Right lobe of liver (tissue), 6 donors: ENCODE data around the gene CAST. TPM values are rescaled to one million over a fixed set of nuclear protein-coding genes. Genes with fewer than 3 reads are reported as not detected.

Experiments used
- ATAC-seq, 4 donors: fragments of 200-7000 bp; cut with Tn5 transposase; one replicate each; pipeline ENCODE4 v1.9.1; 2020; ENCODE audit warnings: mild to moderate bottlenecking in 4 of 4, moderate library complexity in 4 of 4
- DNase-seq, 3 donors: peaks; one replicate each; pipeline ENCODE4 v3.0.0-alpha.2; 2020
- H3K27ac ChIP-seq, 3 donors: fragments of 200-600 bp; one replicate each; pipeline ENCODE4 v1.8.0; 2022
- H3K27me3 ChIP-seq, 2 donors: fragments of 200-600 bp; one replicate each; pipeline ENCODE4 v1.8.0; 2022
- H3K36me3 ChIP-seq, 4 donors: fragments of 200-600 bp; sonication (generic) in 1 of 4; one replicate each; pipeline versions ENCODE4 v1.5.1 to v1.8.0; 2017 to 2022; ENCODE audit warnings: control low read depth in 1 of 4
- H3K4me1 ChIP-seq, 4 donors: fragments of 200-600 bp; sonication (generic) in 1 of 4; one replicate each; pipeline versions ENCODE4 v1.5.1 to v1.8.0; 2017 to 2022; ENCODE audit warnings: control low read depth in 1 of 4
- H3K4me3 ChIP-seq, 3 donors: fragments of 200-600 bp; one replicate each; pipeline ENCODE4 v1.8.0; 2022
- H3K9me3 ChIP-seq, 4 donors: fragments of 200-600 bp; sonication (generic) in 1 of 4; one replicate each; pipeline versions ENCODE4 v1.5.1 to v1.8.0; 2017 to 2022; ENCODE audit warnings: control low read depth in 1 of 4
- CTCF ChIP-seq, 4 donors: fragments of 200-600 bp in 3 of 4; fragments of 450-650 bp in 1 of 4; IDR thresholded peaks; one replicate each; pipeline versions ENCODE4 v1.5.1 to v1.8.0; 2016 to 2022; ENCODE audit warnings: antibody characterized with exemption in 4 of 4, mild to moderate bottlenecking in 2 of 4
- POLR2A ChIP-seq: fragments of 450-650 bp; IDR thresholded peaks from one replicate; pipeline ENCODE4 v1.6.1; 2017; ENCODE audit warnings: antibody characterized with exemption, mild to moderate bottlenecking
- WGBS: methylation state at CpG from one replicate; pipeline ENCODE4 v1.1.6; 2018; ENCODE audit warnings: low coverage, low lambda C conversion rate; ENCODE audit not compliant: insufficient coverage; ENCODE audit errors: missing lambda C conversion rate; 5-methylcytosine and 5-hydroxymethylcytosine counted together
- intact Hi-C, 2 donors: fragments of 100-400 bp; cut with DNase I; formaldehyde crosslinking; loops; one replicate each; pipeline versions ENCODE4 v1.11.2 to v1.14.1; 2022
- total RNA-seq, 6 experiments: library from RNA; depleted of rRNA in 2 of 6; stranded (reverse); fragments of >200 nt in 2 of 6; fragmentation: NEBNext Ultra II Directional in 3 of 6; extraction: Animal tissue kit (Norgen Biotek cat#: 25700) in 3 of 6; gene quantifications; one replicate each; pipeline versions ENCODE4 v1.1.0 to v1.2.4, GENCODE V29; 2016 to 2023
- donor health status: DM: no; HTN: yes; CAD: no.
- donor health status: DM: no; HTN: no; CAD: no.
- donor health status: DM: no; HTN: no; CAD: no.
- donor health status: DM: no; HTN: yes; CAD: no.
- donor health status: DM: no; HTN: yes; CAD: no.

Gene CAST
- total RNA-seq, 6 experiments from 2014 or later, result 86.8 to 187 (median 123) TPM

DNA sequence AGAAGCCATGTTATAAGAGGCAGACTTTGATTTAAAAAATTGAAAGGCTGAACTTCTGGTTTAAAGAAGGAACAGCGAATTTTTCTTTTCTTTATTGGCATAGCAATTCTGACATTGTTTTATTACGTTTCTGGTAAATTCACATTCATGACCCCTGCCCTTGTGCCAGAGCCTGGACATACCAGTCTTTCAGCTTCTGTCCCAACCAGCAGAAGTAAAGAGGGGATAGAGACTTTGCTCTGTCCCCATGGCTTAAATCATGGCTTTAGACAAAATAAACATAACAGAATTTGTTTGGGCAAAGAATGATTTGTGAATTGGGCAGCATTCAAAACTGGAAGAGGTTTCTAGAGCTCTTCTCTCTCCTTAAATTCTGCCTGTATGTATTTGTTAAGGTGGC, 15.3 kb downstream of the CAST start:
- no peak for TF ChIP-seq CTCF (IDR thresholded peaks at IDR 0.05)
- no peak for TF ChIP-seq POLR2A
- H3K4me3 ChIP-seq, result no peak overlapping the region
- H3K27ac ChIP-seq, result no peak overlapping the region
- H3K36me3 ChIP-seq, result peaks cover 0 to 2% (median 0%) of the 10 kb centered on the region in 4 donors
- no peaks in the 10 kb centered on the region for H3K9me3 ChIP-seq
- peaks cover 0 to 9% (median 3%) of the 10 kb centered on the region in 4 donors for H3K4me1 ChIP-seq
- DNase-seq (no peak), ATAC-seq (peak; percentile 69 to 89 (median 76))
- intact Hi-C loops, result no loop called here
- 38% methylated on average over 2 of the region's 2 CpGs for WGBS
- no peaks in the 10 kb centered on the region for H3K27me3 ChIP-seq

DNA sequence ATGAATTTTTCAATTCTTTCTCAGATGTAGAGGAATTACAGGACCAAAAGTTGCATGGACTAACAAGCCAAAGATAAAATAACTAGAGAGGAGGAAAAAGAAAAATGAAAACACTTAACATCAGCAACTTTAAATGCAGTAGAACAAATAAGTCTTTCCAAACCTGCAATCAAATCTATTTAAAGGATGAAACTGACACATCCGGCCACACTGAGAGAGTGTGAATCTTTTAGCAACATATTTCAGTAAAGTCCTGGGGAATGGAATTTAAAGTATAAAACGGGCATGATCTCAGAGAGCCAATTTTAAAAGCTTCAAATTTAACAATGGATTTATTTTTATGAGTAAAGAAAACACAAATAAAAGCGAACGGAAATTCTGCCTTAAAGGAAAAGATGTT, 17.1 kb downstream of the CAST start:
- ATAC-seq (no peak), DNase-seq (no peak)
- H3K4me1 ChIP-seq, result peaks cover 0 to 9% (median 3%) of the 10 kb centered on the region in 4 donors
- TF ChIP-seq POLR2A (no peak), CTCF (IDR thresholded peaks at IDR 0.05) (no peak)
- no peak overlapping the region for H3K27ac ChIP-seq
- no peaks in the 10 kb centered on the region for H3K9me3 ChIP-seq
- intact Hi-C loops, result no loop called here
- H3K36me3 ChIP-seq, result peaks cover 0 to 2% (median 0%) of the 10 kb centered on the region in 4 donors
- no peaks in the 10 kb centered on the region for H3K27me3 ChIP-seq
- 62% methylated on average over 4 of the region's 4 CpGs for WGBS
- no peak overlapping the region for H3K4me3 ChIP-seq

GRCh38 chr5:96680759-96681470, 18.7 kb downstream of the CAST start:
- DNase-seq (no peak), ATAC-seq (no peak)
- H3K36me3 ChIP-seq, result peaks cover 0 to 6% (median 1%) of the 10 kb centered on the region in 4 donors
- H3K9me3 ChIP-seq, result no peaks in the 10 kb centered on the region
- H3K27me3 ChIP-seq, result no peaks in the 10 kb centered on the region
- intact Hi-C loops, result loop anchor here (10.0 kb wide), 2 partner anchors 56 to 66 kb away; no protein-coding TSS in a partner anchor
- WGBS, result 76% methylated on average over 6 of the region's 11 CpGs
- no peak overlapping the region for H3K27ac ChIP-seq
- no peak overlapping the region for H3K4me3 ChIP-seq
- TF ChIP-seq POLR2A (no peak), CTCF (IDR thresholded peaks at IDR 0.05) (no peak)
- H3K4me1 ChIP-seq, result peaks cover 0 to 9% (median 3%) of the 10 kb centered on the region in 4 donors

DNA sequence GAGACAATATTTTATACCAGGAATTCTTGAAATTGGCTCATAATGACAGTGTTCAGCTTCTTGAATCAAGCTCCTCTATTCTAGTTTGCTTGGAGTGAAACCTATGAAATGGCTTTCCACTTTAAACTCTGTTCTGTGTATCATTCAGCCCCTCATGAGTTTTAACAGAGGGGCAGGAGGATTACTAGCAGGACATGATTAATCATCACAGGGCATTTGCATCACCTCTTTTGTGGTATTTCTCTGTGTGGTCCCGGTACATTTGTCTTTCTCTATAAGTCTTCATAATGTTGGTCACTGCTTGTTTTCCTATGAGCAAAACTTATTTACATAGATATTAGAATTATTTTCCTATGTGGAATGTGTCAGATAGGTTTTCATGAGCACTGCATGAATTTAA, 21.2 kb downstream of the CAST start:
- H3K4me3 ChIP-seq, result no peak overlapping the region
- no peaks in the 10 kb centered on the region for H3K27me3 ChIP-seq
- H3K27ac ChIP-seq, result no peak overlapping the region
- H3K9me3 ChIP-seq, result no peaks in the 10 kb centered on the region
- WGBS, result 57% methylated on average over 1 of the region's 1 CpG
- intact Hi-C loops, result loop anchor here (10.0 kb wide), 2 partner anchors 59 to 69 kb away; no protein-coding TSS in a partner anchor
- H3K36me3 ChIP-seq, result peaks cover 0 to 6% (median 0%) of the 10 kb centered on the region in 4 donors
- no peak for TF ChIP-seq CTCF (IDR thresholded peaks at IDR 0.05)
- no peak for TF ChIP-seq POLR2A
- no peak for DNase-seq
- no peak for ATAC-seq
- H3K4me1 ChIP-seq, result peaks cover 0 to 3% (median 0%) of the 10 kb centered on the region in 4 donors
